Activated CD4-positive, alpha-beta T cell treated with anti-CD3 and anti-CD28 coated beads, Interleukin-2, amount 10 ng/mL, durations not matched to agents 24 days and 14 days (primary cell): ENCODE measurements around the gene ISG20. TPM values are rescaled to one million over a fixed set of nuclear protein-coding genes. Genes with fewer than 3 reads are reported as not detected.
A peak's percentile ranks its signal among the peaks of the same experiment; 100 is the strongest.

Experiments used
- DNase-seq: peaks from one replicate; pipeline ENCODE4 v3.0.0; 2022
- H3K27ac Mint-ChIP-seq: one replicate; pipeline ENCODE4 v1.8.0; 2022; ENCODE audit warnings: mild to moderate bottlenecking, mixed read lengths
- H3K27me3 Mint-ChIP-seq: one replicate; pipeline ENCODE4 v1.8.0; 2022; ENCODE audit warnings: mixed read lengths
- H3K36me3 Mint-ChIP-seq: one replicate; pipeline ENCODE4 v1.8.0; 2022; ENCODE audit warnings: low read depth, mild to moderate bottlenecking, mixed read lengths
- H3K4me1 Mint-ChIP-seq: one replicate; pipeline ENCODE4 v1.8.0; 2021; ENCODE audit warnings: mixed read lengths
- H3K4me3 Mint-ChIP-seq: one replicate; pipeline ENCODE4 v1.8.0; 2022; ENCODE audit warnings: mild to moderate bottlenecking, moderate library complexity, mixed read lengths
- H3K9me3 Mint-ChIP-seq: one replicate; pipeline ENCODE4 v1.8.0; 2021; ENCODE audit warnings: mixed read lengths
- intact Hi-C: fragments of 100-400 bp; cut with micrococcal nuclease; formaldehyde crosslinking; loops from one replicate; pipeline ENCODE4 v1.15.1; 2023
- total RNA-seq: library from RNA; stranded (reverse); gene quantifications from 2 replicates; pipeline ENCODE4 v1.2.3, GENCODE V29; 2022

ISG20 gene
- 33.9 and 35.5 TPM in 2 replicates for total RNA-seq

DNA sequence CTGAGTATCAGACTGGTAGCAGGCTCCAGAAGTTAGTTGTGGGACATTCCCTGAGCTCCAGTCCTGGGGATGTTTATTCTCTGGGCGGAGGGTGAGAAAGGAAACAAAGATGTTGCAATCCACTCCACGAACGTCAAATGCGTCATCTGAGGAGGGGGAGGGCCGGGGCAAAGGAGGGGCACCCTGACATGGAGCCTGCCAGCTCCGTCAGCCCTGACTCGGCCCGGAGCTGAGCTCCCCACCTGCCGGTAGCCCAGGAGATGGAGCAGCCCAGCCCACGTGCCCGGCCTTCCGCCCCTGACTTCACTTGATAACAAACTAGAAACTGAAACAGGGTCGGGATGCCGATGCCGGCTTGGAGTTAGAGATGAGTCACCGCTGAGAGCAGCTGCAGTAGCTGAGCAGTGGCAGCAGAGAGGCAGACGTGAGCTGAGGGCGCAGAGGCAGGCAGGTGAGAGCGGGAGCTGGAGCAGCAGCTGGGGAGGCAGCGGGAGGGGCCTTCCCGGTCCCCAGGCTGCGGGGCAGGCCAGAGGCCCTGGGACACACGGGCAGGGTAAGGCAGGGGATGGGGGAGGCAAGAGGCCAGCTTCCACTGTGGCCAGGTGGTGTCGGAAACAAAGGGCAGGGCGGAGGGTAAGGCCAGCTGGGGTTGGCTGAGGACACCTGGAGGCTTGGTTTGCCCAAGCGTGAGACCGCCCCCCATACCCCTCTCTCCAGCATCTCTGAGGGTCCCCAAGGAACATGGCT lies at the start of gene ISG20:
TSS of gene ISG20 (plus strand) at position 391 of the 747 bp plus-strand sequence. CDS start at position 742, 351 bp downstream.
- peak within 1 kb of the TSS; percentile 96 for H3K27ac Mint-ChIP-seq
- H3K4me1 Mint-ChIP-seq, result peaks cover 64% of the 10 kb centered on the region
- H3K36me3 Mint-ChIP-seq, result peaks cover 53% of the 10 kb centered on the region
- H3K27me3 Mint-ChIP-seq, result no peaks in the 10 kb centered on the region
- intact Hi-C loops, result loop anchor here (1.0 kb wide), 2 partner anchors 15 to 92 kb away; partner anchors contain the start of gene DET1
- H3K4me3 Mint-ChIP-seq, result peak within 1 kb of the TSS; percentile 89
- no peaks in the 10 kb centered on the region for H3K9me3 Mint-ChIP-seq
- DNase-seq, result peak; percentile 98

- intact Hi-C loops, result no loop called here
- Mint-ChIP-seq H3K27me3 (peaks cover 20% of the 10 kb centered on the region), H3K4me1 (no peaks in the 10 kb centered on the region), H3K27ac (no peak overlapping the region), H3K4me3 (no peak overlapping the region), H3K36me3 (no peaks in the 10 kb centered on the region), H3K9me3 (no peaks in the 10 kb centered on the region)
- DNase-seq, result no peak
Observed at GRCh38 chr15:88590759-88591158, 48.1 kb upstream of the ISG20 start.

DNA sequence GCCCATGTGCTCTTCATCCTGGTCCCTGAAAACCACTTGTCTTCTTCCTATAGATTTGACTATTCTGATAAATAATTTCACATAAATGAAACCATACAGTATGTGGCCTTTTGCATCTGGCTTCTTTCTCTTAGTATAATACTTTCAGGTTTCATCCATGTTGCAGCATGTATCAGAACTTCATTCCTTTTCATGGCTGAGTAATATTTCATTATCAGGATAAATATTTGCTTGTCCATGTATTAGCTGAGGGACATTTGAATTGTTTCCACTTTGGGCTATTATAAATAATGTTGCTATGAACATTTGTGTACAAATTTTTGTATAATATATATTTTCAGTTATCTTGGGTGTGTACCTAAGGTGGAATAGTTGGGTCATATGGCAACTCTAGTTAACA lies 47.4 kb upstream of the ISG20 start:
- Mint-ChIP-seq H3K36me3 (no peaks in the 10 kb centered on the region), H3K4me1 (no peaks in the 10 kb centered on the region), H3K4me3 (no peak overlapping the region), H3K27me3 (peaks cover 20% of the 10 kb centered on the region), H3K27ac (no peak overlapping the region), H3K9me3 (no peaks in the 10 kb centered on the region)
- DNase-seq, result no peak
- intact Hi-C loops, result no loop called here

DNA sequence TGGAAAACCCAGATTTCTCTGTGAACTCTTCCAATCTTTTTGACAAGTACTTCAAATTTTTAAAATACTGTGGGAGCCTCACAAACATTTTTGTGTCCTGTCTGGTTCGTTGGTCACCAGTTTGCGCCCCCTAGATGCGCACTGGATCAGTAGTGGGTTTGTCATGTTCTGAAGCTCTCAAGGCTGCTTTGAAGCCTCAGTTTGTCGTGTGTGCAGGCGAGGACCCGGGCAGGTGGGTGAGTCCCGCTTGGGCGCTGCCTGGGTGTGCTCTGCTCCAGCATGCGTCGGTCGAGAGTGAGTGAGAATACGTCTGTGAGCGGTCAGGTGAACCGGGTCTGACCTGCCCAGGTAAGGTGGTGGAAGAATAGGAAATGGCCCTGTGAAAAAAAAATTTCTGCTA lies 34.9 kb upstream of the ISG20 start:
- peaks cover 2% of the 10 kb centered on the region for H3K36me3 Mint-ChIP-seq
- H3K27me3 Mint-ChIP-seq, result peaks cover 66% of the 10 kb centered on the region
- no peaks in the 10 kb centered on the region for H3K9me3 Mint-ChIP-seq
- intact Hi-C loops, result no loop called here
- peaks cover 5% of the 10 kb centered on the region for H3K4me1 Mint-ChIP-seq
- DNase-seq, result peak; percentile 48
- no peak overlapping the region for H3K4me3 Mint-ChIP-seq
- H3K27ac Mint-ChIP-seq, result no peak overlapping the region

- Mint-ChIP-seq H3K27me3 (peaks cover 71% of the 10 kb centered on the region), H3K36me3 (peaks cover 2% of the 10 kb centered on the region), H3K9me3 (no peaks in the 10 kb centered on the region), H3K4me1 (peaks cover 5% of the 10 kb centered on the region), H3K27ac (no peak overlapping the region), H3K4me3 (no peak overlapping the region)
- DNase-seq, result peak; percentile 53
- intact Hi-C loops, result no loop called here
Observed at GRCh38 chr15:88604381-88605188, 34.2 kb upstream of the ISG20 start.

- Mint-ChIP-seq H3K27ac (no peak overlapping the region), H3K4me3 (no peak overlapping the region), H3K9me3 (no peaks in the 10 kb centered on the region), H3K27me3 (peaks cover 77% of the 10 kb centered on the region), H3K4me1 (peaks cover 5% of the 10 kb centered on the region), H3K36me3 (peaks cover 2% of the 10 kb centered on the region)
- intact Hi-C loops, result no loop called here
- peak; percentile 86 for DNase-seq
Observed at GRCh38 chr15:88605189-88606069, 33.4 kb upstream of the ISG20 start.

GRCh38 chr15:88606070-88606794 lies 32.6 kb upstream of the ISG20 start:
- no peak for DNase-seq
- H3K27ac Mint-ChIP-seq, result no peak overlapping the region
- no peak overlapping the region for H3K4me3 Mint-ChIP-seq
- intact Hi-C loops, result no loop called here
- peaks cover 5% of the 10 kb centered on the region for H3K4me1 Mint-ChIP-seq
- H3K36me3 Mint-ChIP-seq, result peaks cover 2% of the 10 kb centered on the region
- no peaks in the 10 kb centered on the region for H3K9me3 Mint-ChIP-seq
- H3K27me3 Mint-ChIP-seq, result peaks cover 79% of the 10 kb centered on the region

DNA sequence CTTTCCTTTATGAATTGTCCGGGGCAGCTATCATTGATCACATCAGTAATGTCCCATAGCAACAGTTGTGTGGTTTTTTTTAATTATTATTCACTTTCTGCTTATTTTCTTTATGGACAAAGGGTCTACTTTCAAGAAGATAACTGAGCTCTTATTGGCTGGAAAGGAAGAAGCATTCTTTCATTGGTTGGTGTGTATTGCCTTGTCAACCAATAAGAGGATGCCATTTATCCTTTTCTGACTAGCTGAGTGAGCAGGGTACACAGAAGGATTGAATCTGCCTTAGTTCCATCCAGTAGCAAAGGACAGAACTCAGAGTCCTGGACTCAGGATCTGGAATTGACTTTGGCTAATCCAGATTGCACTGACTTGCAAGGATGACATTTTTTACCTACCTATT lies 30.9 kb upstream of the ISG20 start:
- no peak for DNase-seq
- H3K4me3 Mint-ChIP-seq, result no peak overlapping the region
- H3K9me3 Mint-ChIP-seq, result no peaks in the 10 kb centered on the region
- H3K27me3 Mint-ChIP-seq, result peaks cover 83% of the 10 kb centered on the region
- no peak overlapping the region for H3K27ac Mint-ChIP-seq
- H3K36me3 Mint-ChIP-seq, result peaks cover under 1% of the 10 kb centered on the region
- peaks cover 5% of the 10 kb centered on the region for H3K4me1 Mint-ChIP-seq
- intact Hi-C loops, result no loop called here

DNA sequence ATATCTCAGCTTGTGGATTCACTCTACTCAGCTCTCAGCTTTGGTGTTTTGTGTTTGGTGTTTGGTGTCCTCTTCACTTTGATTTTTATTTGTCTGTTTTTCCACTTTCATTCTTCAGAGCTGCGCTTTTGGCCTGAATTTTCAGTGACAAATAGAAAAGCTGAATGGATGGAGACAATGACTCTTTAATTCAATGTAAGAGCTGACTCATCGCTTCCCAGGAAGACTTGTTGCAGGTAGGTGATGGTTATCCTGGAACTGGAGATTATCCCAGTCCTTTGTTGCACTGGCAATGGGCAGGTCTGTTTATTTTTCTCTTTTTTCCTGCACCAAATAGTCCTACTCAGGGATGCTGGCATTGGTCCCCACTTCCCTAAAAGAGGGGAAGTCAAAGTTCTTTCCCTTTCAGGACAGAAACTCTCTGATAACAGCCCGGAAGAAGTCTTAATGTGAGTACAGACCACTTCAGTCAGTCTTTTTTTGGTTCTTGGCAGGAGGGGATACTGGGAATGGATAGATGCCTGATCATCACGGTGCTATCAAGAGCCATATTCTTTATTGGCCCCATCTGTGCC lies 30.1 kb upstream of the ISG20 start:
- Mint-ChIP-seq H3K9me3 (no peaks in the 10 kb centered on the region), H3K27ac (no peak overlapping the region), H3K4me3 (no peak overlapping the region), H3K36me3 (no peaks in the 10 kb centered on the region), H3K27me3 (peaks cover 82% of the 10 kb centered on the region), H3K4me1 (peaks cover 5% of the 10 kb centered on the region)
- intact Hi-C loops, result no loop called here
- peak; percentile 30 for DNase-seq

- Mint-ChIP-seq H3K27ac (no peak overlapping the region), H3K27me3 (peaks cover 75% of the 10 kb centered on the region), H3K4me3 (no peak overlapping the region), H3K36me3 (no peaks in the 10 kb centered on the region), H3K9me3 (no peaks in the 10 kb centered on the region), H3K4me1 (peaks cover 5% of the 10 kb centered on the region)
- intact Hi-C loops, result no loop called here
- peak; percentile 51 for DNase-seq
Observed at GRCh38 chr15:88609344-88610090, 29.3 kb upstream of the ISG20 start.

GRCh38 chr15:88610701-88611231 lies 28.1 kb upstream of the ISG20 start:
- Mint-ChIP-seq H3K27me3 (peaks cover 64% of the 10 kb centered on the region), H3K4me1 (peaks cover 4% of the 10 kb centered on the region), H3K27ac (no peak overlapping the region), H3K36me3 (no peaks in the 10 kb centered on the region), H3K4me3 (no peak overlapping the region), H3K9me3 (no peaks in the 10 kb centered on the region)
- intact Hi-C loops, result no loop called here
- DNase-seq, result peak; percentile 44

GRCh38 chr15:88612186-88612796 lies 26.5 kb upstream of the ISG20 start:
- no peak for DNase-seq
- peaks cover 3% of the 10 kb centered on the region for H3K4me1 Mint-ChIP-seq
- H3K9me3 Mint-ChIP-seq, result no peaks in the 10 kb centered on the region
- H3K27me3 Mint-ChIP-seq, result peaks cover 53% of the 10 kb centered on the region
- no peak overlapping the region for H3K4me3 Mint-ChIP-seq
- H3K27ac Mint-ChIP-seq, result no peak overlapping the region
- intact Hi-C loops, result no loop called here
- no peaks in the 10 kb centered on the region for H3K36me3 Mint-ChIP-seq
